Nephron progenitor cell (in vitro differentiated cells): ENCODE measurements around the gene TTC23.
A peak's percentile ranks its signal among the peaks of the same experiment; 100 is the strongest.

Experiments used
- DNase-seq: peaks from one replicate; pipeline ENCODE4 v3.0.0; 2021
- H3K27ac Mint-ChIP-seq: 2 replicates; pipeline ENCODE4 v1.8.0; 2021; ENCODE audit warnings: mild to moderate bottlenecking, moderate library complexity, mixed read lengths
- H3K27me3 Mint-ChIP-seq: 2 replicates; pipeline ENCODE4 v1.8.0; 2021; ENCODE audit warnings: mild to moderate bottlenecking, low read depth, mixed read lengths; ENCODE audit not compliant: poor library complexity
- H3K36me3 Mint-ChIP-seq: 2 replicates; pipeline ENCODE4 v1.8.0; 2021; ENCODE audit warnings: low read depth, mixed read lengths
- H3K4me1 Mint-ChIP-seq: 2 replicates; pipeline ENCODE4 v1.8.0; 2021; ENCODE audit warnings: mixed read lengths
- H3K4me3 Mint-ChIP-seq: 2 replicates; pipeline ENCODE4 v1.8.0; 2021; ENCODE audit warnings: mild to moderate bottlenecking, moderate library complexity, mixed read lengths
- H3K9me3 Mint-ChIP-seq: 2 replicates; pipeline ENCODE4 v1.8.0; 2021; ENCODE audit warnings: mild to moderate bottlenecking, moderate library complexity, mixed read lengths
- CTCF ChIP-seq: fragments of 200-600 bp; sonication (generic); IDR thresholded peaks from 2 replicates; pipeline ENCODE4 v1.5.0; 2021; ENCODE audit warnings: antibody characterized with exemption

The TTC23 gene

GRCh38 chr15:99126131-99126588 lies 123.2 kb downstream of the TTC23 start:
- DNase-seq, result no peak
- TF ChIP-seq CTCF, result no peak
- peaks cover 62% of the 10 kb centered on the region for H3K4me1 Mint-ChIP-seq
- H3K9me3 Mint-ChIP-seq, result peaks cover 4% of the 10 kb centered on the region
- no peak overlapping the region for H3K4me3 Mint-ChIP-seq
- H3K27ac Mint-ChIP-seq, result no peak overlapping the region
- H3K27me3 Mint-ChIP-seq, result peaks cover 2% of the 10 kb centered on the region
- peaks cover 37% of the 10 kb centered on the region for H3K36me3 Mint-ChIP-seq

GRCh38 chr15:99125061-99125891 lies 124.1 kb downstream of the TTC23 start:
- Mint-ChIP-seq H3K4me1 (peaks cover 62% of the 10 kb centered on the region), H3K27me3 (peaks cover 2% of the 10 kb centered on the region), H3K27ac (no peak overlapping the region)

DNA sequence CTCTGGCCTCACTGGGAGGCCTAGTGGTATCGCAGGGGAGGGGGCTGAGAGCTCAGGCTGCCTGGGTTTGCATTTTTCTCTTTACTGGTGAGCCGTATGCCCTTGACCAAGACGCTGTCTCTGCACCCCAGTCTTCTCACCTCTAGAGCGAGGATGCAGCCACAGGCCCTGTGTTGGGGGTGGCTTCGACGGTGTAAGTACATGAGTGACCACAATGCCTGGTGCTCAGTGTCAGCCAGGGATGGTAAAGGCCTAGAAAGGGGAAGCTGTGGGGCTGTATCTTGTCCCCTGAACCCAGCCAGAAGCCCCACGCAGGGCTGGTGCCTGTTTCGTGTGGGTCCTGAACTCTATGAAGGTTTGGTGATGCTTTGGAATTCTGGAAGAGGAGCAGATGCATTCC lies 124.7 kb downstream of the TTC23 start:
- peaks cover 22% of the 10 kb centered on the region for H3K36me3 Mint-ChIP-seq
- H3K27me3 Mint-ChIP-seq, result peaks cover 2% of the 10 kb centered on the region
- H3K9me3 Mint-ChIP-seq, result no peaks in the 10 kb centered on the region
- no peak for TF ChIP-seq CTCF
- H3K27ac Mint-ChIP-seq, result no peak overlapping the region
- DNase-seq, result no peak
- H3K4me1 Mint-ChIP-seq, result peaks cover 62% of the 10 kb centered on the region
- peak overlapping the region; percentile 59 for H3K4me3 Mint-ChIP-seq

More at GRCh38 chr15:99125061-99125891, 124.1 kb downstream of the TTC23 start:
- TF ChIP-seq CTCF, result no peak
- Mint-ChIP-seq H3K36me3 (peaks cover 29% of the 10 kb centered on the region), H3K4me3 (no peak overlapping the region), H3K9me3 (peaks cover under 1% of the 10 kb centered on the region)
- DNase-seq, result no peak

- DNase-seq, result peak; percentile 34
- no peak overlapping the region for H3K4me3 Mint-ChIP-seq
- H3K27me3 Mint-ChIP-seq, result peaks cover 2% of the 10 kb centered on the region
- H3K36me3 Mint-ChIP-seq, result peaks cover 15% of the 10 kb centered on the region
- H3K27ac Mint-ChIP-seq, result peak overlapping the region; percentile 42
- no peaks in the 10 kb centered on the region for H3K9me3 Mint-ChIP-seq
- TF ChIP-seq CTCF, result no peak
- peaks cover 60% of the 10 kb centered on the region for H3K4me1 Mint-ChIP-seq
Observed at GRCh38 chr15:99123713-99124451, 125.5 kb downstream of the TTC23 start.

GRCh38 chr15:99122831-99123712 lies 126.3 kb downstream of the TTC23 start:
- H3K9me3 Mint-ChIP-seq, result no peaks in the 10 kb centered on the region
- no peak for TF ChIP-seq CTCF
- H3K27ac Mint-ChIP-seq, result peak overlapping the region; percentile 42
- H3K36me3 Mint-ChIP-seq, result peaks cover 7% of the 10 kb centered on the region
- DNase-seq, result no peak
- H3K27me3 Mint-ChIP-seq, result peaks cover 2% of the 10 kb centered on the region
- no peak overlapping the region for H3K4me3 Mint-ChIP-seq
- peaks cover 60% of the 10 kb centered on the region for H3K4me1 Mint-ChIP-seq
